Ascending aorta (tissue), 2 donors: ENCODE measurements around the gene LCN9. TPM values are rescaled to one million over a fixed set of nuclear protein-coding genes. Genes with fewer than 3 reads are reported as not detected.

ENCODE experiments used
- DNase-seq, 2 donors: peaks; one replicate each; pipeline ENCODE4 v3.0.0-alpha.2; 2019; ENCODE audit warnings: low spot score in 2 of 2
- H3K27ac ChIP-seq, 2 donors: fragments of 200-600 bp; sonication (generic); one replicate each; pipeline ENCODE4 v1.5.1; 2016 to 2017; ENCODE audit warnings: mild to moderate bottlenecking in 1 of 2
- H3K27me3 ChIP-seq: fragments of 200-600 bp; sonication (generic); one replicate; pipeline ENCODE4 v1.5.1; 2017
- H3K36me3 ChIP-seq, 2 donors: fragments of 200-600 bp; sonication (generic); one replicate each; pipeline ENCODE4 v1.5.1; 2016
- H3K4me1 ChIP-seq, 2 donors: fragments of 200-600 bp; sonication (generic); one replicate each; pipeline ENCODE4 v1.5.1; 2016 to 2017; ENCODE audit warnings: mild to moderate bottlenecking in 1 of 2
- H3K4me3 ChIP-seq, 2 donors: fragments of 200-600 bp; sonication (generic); one replicate each; pipeline ENCODE4 v1.5.1; 2016 to 2017; ENCODE audit warnings: mild to moderate bottlenecking in 1 of 2
- H3K9me3 ChIP-seq, 2 donors: fragments of 200-600 bp; sonication (generic); one replicate each; pipeline ENCODE4 v1.5.1; 2016
- CTCF ChIP-seq, 3 experiments: fragments of 200-600 bp in 2 of 3; fragments of 450-650 bp in 1 of 3; sonication (generic) in 2 of 3; IDR thresholded peaks; one replicate each; pipeline ENCODE4 v1.5.1; 2016 to 2019; ENCODE audit warnings: antibody characterized with exemption in 3 of 3, mild to moderate bottlenecking in 1 of 3, moderate library complexity in 1 of 3
- intact Hi-C: fragments of 100-400 bp; cut with DNase I; formaldehyde crosslinking; loops from one replicate; pipeline ENCODE4 v1.15.1; 2023
- total RNA-seq: library from RNA; depleted of rRNA; stranded (reverse); fragments of >200 nt; gene quantifications from one replicate; pipeline ENCODE4 v1.1.0, GENCODE V29; 2016

The LCN9 gene
- total RNA-seq, 1 donor from 2014 or later, result not detected

DNA sequence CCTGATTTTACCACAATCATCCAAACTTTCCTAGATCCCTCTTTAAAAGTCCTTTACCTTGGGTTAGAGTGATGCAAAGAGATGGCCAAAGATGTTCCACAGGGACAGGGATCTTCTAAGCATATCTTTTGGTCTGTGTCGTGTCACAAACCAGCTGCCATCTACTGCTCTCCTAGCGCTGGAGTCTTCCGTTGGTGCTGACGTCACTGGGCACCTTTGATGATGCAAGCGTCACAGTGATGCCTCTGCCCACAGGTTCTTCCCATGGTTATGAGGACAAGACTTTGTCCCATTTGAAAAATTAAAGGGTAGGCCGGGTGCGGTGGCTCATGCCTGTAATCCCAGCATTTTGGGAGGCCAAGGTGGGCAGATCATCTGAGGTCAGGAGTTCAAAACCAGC, 22.1 kb upstream of the LCN9 start:
- Histone ChIP-seq H3K27me3 (no peaks in the 10 kb centered on the region), H3K9me3 (peaks cover 6 to 8% of the 10 kb centered on the region in 2 donors), H3K4me3 (no peak overlapping the region), H3K36me3 (no peaks in the 10 kb centered on the region), H3K4me1 (no peaks in the 10 kb centered on the region), H3K27ac (no peak overlapping the region)
- no peak for TF ChIP-seq CTCF (IDR thresholded peaks at IDR 0.05)
- DNase-seq, result no peak
- intact Hi-C loops, result no loop called here

GRCh38 chr9:135641745-135642144, 21.4 kb upstream of the LCN9 start:
- H3K27me3 ChIP-seq, result no peaks in the 10 kb centered on the region
- intact Hi-C loops, result no loop called here
- H3K9me3 ChIP-seq, result peaks cover 6 to 8% of the 10 kb centered on the region in 2 donors
- no peaks in the 10 kb centered on the region for H3K36me3 ChIP-seq
- H3K4me1 ChIP-seq, result no peaks in the 10 kb centered on the region
- no peak overlapping the region for H3K27ac ChIP-seq
- TF ChIP-seq CTCF (IDR thresholded peaks at IDR 0.05), result no peak
- no peak overlapping the region for H3K4me3 ChIP-seq
- DNase-seq, result no peak

DNA sequence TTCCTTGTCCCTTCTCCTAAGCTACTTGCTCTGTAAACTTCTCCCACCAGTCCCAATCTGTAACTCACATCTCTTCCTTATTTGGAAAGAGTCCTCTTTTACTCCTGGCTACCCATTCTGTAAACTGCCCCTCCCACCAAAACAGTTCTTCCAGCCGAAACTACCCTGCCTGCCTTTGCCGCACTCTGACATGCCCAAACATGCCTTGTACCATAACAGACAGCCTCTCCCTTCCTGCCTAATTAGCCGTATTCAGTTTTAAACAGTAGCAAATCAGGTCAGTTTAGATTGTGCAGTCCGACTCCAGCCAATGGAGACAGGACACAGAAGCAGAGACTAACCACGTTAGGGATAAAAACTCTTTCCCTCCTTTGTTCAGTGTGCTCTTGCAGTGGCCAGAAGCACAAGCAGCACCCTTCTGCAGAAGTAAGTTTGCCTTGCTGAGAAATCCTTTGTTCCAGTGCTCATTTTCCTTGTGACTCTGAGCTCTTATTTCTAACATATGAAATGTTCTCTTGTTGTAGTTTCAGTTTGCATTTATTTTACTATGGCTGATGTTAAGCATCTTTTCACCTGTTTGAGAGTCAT, 18.4 kb upstream of the LCN9 start:
- Histone ChIP-seq H3K4me1 (no peaks in the 10 kb centered on the region), H3K36me3 (no peaks in the 10 kb centered on the region), H3K9me3 (peaks cover 26 to 28% of the 10 kb centered on the region in 2 donors), H3K27ac (no peak overlapping the region), H3K27me3 (no peaks in the 10 kb centered on the region), H3K4me3 (no peak overlapping the region)
- TF ChIP-seq CTCF (IDR thresholded peaks at IDR 0.05), result no peak
- DNase-seq, result no peak
- intact Hi-C loops, result no loop called here

DNA sequence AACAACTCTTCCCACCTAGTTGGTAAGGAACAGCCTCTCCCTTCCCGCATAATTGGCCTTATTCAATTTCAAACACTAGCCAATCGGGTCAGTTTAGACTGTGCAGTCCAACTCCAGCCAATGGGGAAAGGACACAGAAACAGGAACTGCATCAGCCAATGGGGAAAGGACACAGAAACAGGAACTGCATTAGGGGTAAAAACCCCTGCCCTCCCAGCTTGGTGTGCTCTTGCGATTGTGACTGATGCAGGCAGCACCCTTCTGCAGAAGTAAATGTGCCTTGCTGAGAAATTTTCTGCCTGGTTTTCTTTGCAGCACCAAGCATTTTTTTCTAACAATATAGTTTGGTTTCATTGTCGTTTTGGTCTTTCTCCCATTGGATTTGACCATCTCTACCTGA, 15.2 kb upstream of the LCN9 start:
- Histone ChIP-seq H3K9me3 (peaks cover 26 to 28% of the 10 kb centered on the region in 2 donors), H3K36me3 (no peaks in the 10 kb centered on the region), H3K4me1 (no peaks in the 10 kb centered on the region), H3K27me3 (no peaks in the 10 kb centered on the region), H3K27ac (no peak overlapping the region), H3K4me3 (no peak overlapping the region)
- no peak for DNase-seq
- no peak for TF ChIP-seq CTCF (IDR thresholded peaks at IDR 0.05)
- intact Hi-C loops, result no loop called here

- no peaks in the 10 kb centered on the region for H3K36me3 ChIP-seq
- no peaks in the 10 kb centered on the region for H3K4me1 ChIP-seq
- no peak overlapping the region for H3K27ac ChIP-seq
- no peaks in the 10 kb centered on the region for H3K27me3 ChIP-seq
- TF ChIP-seq CTCF (IDR thresholded peaks at IDR 0.05), result no peak
- intact Hi-C loops, result no loop called here
- no peak for DNase-seq
- H3K9me3 ChIP-seq, result peaks cover 26 to 28% of the 10 kb centered on the region in 2 donors
- no peak overlapping the region for H3K4me3 ChIP-seq
Measured at GRCh38 chr9:135648494-135649410, 14.4 kb upstream of the LCN9 start.
